HG02571 (cell line): ENCODE measurements around the gene CDK19.
"Not testable (repeated sequence)": the region's sequence is repeated elsewhere in the genome, so short reads cannot be mapped to it uniquely, and the experiment has no call there.

Experiments
- ATAC-seq: cut with Tn5 transposase; IDR thresholded peaks from one replicate; pipeline ENCODE4 v1.9.1; 2021; ENCODE audit warnings: mild to moderate bottlenecking, moderate library complexity; ENCODE audit not compliant: unreplicated experiment

CDK19 gene

DNA sequence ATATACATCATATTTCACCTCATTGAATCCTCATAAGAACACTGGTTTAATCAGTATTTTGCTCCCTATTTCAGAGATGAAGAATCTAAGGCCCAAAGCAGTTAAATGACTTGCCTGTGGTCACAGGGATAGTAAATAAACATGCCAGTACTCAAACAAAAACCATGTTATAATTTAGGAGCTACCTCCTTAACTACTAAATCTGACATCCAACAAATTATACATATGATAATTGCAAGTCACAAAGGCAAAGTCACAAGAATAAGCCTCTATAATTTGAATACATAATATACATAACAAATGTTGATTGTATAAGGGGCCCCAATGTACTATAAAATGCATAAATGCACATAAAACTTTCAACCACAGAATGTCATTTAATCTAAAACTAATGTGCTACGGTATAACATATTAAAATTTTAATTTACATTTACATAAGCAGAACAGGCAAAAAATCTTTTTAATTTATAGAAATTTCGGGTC is 181.5 kb downstream of the CDK19 start:
- ATAC-seq = no peak

- ATAC-seq = no peak
Measured at GRCh38 chr6:110629153-110629552, 186.1 kb downstream of the CDK19 start.

GRCh38 chr6:110628330-110628729 is 186.9 kb downstream of the CDK19 start:
- ATAC-seq = no peak

GRCh38 chr6:110626442-110626841 is 188.8 kb downstream of the CDK19 start:
- ATAC-seq = no peak

DNA sequence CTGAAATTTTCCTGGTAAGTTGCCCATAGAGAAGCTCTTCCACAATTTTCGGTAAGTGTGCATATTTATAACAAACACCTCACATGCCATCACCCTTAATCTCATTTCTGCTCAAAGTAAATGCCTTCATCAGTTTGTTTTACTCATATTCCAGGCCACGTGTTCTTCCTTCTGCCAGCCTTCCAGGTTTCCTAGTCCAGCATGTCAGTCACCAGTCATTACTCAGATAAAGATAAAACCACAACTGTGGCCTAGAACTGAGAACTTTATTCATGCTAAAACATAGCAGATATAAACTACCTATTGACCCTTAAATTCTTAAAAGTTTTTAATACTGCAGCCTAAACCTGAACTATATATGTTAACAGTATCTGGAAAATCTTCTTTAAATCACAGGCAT is 189.4 kb downstream of the CDK19 start:
- no peak for ATAC-seq

DNA sequence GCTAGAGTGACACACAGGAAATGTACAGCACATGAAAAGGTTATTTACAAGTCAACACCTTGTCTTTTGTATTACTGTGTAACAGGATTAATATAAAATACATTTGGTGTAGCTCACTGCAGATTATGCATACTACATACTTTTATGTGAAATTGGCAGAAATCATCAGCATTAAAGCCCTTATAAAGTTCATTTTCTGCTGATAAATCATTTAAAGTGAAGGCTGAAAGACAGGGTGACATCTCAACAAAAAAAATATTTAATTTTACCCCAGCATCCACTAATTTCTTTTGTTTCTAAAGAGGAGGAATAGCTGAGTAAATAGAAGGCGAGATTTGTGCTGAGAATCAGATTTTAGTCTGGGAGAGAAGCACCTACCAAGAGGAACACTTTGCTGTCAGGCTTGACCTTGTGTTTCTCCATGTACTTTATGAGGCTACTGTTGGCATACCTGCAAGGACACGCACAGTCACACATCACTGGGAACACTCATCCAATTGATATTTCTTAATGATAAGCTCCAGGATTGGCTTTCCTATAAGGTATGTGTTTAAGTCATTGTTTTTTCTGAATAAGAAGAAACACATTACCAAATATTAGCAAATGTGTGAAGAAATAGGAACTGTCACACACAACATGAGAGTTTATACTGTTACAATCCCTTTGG is 192.2 kb downstream of the CDK19 start:
- ATAC-seq = no peak

DNA sequence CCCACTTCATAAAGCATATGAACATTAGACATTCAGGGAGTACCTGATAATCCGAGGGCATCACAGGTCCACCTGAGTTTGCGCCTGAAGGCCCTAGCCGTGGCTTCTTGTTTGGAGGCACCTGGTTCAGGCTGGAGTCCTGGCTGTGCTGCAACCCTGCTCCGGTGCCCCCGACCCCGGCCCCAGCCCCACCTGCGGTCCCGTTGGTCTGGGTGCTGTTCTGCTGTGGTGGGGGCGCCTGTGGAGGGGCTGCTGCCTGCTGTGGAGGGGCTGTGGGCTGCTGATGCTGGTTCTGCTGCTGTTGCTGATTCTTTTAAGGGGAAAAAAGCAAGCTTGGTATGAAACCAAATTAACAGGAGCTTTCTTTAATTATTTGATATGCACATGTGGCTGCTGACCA is 194.2 kb downstream of the CDK19 start:
- ATAC-seq = no peak

GRCh38 chr6:110620065-110620464 is 195.2 kb downstream of the CDK19 start:
- ATAC-seq = no peak

GRCh38 chr6:110619275-110619908 is 195.9 kb downstream of the CDK19 start:
- ATAC-seq = no peak

- ATAC-seq = no peak
Measured at GRCh38 chr6:110618591-110619267, 196.5 kb downstream of the CDK19 start.

DNA sequence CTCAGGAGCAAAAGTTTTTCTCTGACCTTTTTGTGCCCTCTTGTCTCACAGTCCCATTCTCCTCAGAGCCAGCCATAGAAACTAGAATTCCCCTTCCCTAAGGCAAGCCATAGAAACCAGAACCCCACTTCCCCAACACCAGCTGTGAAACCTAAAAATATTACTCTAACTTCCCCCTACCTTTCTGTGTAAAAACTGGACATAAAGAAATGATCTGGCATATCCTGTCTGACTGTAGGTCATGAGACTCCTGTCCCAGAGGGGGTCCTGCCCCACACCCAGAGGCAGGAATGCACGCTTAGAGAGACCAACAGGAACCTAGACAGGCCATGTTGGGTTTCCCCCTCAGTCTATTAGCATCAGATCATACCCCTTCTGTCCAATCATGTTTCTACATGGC is 198.2 kb downstream of the CDK19 start:
- peak; percentile 77 for ATAC-seq

DNA sequence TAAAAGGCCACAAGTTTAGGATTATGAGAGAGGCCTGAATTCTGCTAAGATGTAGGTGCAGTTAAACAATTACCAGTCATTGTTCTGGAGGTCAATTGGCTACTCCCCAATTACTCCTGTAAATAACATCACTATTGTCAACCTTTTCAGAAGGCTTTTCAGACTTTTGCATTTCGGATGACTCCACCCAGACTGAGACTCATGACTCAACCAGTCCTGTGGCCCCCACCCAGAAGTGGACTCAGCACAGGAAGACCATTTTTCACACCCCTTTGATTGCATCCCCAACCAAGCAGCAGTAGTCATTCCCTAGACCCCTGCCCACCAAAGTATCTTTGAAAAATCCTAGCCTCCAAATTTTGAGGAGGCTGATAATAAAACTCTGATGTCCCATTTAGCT is 199.5 kb downstream of the CDK19 start:
- ATAC-seq = no peak

- no peak for ATAC-seq
Measured at GRCh38 chr6:110614586-110614985, 200.7 kb downstream of the CDK19 start.

DNA sequence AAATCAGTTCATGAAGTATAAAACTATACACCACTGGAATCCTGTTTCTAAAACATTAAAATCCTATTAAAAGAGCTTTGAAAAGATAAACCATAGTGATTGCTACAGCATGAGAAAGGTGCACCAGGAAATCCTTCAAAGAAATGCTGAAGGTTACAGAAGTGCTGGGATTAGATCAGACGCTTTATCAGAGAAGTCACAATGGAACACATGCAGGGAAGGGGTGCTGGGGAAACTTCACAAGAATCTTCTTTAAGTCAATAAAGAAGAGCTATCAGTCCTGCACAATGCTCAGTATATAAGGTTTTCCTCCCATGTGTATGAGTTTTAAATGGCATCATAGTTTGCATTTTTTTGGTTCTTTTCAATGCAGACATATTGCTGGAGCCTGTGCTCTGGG is 201.2 kb downstream of the CDK19 start:
- ATAC-seq = no peak

- ATAC-seq = no peak
Measured at GRCh38 chr6:110613356-110613755, 201.9 kb downstream of the CDK19 start.

GRCh38 chr6:110612298-110612697 is 203.0 kb downstream of the CDK19 start:
- no peak for ATAC-seq

GRCh38 chr6:110609101-110609500 is 206.2 kb downstream of the CDK19 start:
- no peak for ATAC-seq

GRCh38 chr6:110608151-110608550 is 207.1 kb downstream of the CDK19 start:
- ATAC-seq = no peak

DNA sequence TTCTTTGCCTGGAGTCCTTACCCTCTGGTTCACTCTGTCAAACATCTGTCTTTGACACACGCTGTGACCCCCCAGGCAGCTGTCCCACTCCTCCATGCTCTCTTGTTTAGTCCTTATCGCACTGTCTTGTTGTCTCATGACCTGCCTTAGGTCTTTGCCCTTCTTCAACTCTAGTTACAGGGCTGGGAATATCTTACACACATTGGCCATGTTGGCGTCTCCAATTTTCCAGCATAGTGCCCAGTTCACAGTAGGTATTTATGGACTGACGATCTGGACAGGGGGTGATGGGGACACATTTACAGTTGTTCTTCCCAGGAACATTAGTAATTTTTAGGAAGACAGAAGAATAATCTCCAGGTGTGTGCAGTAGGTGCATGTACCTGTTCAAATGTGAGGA is 209.1 kb downstream of the CDK19 start:
- ATAC-seq = no peak

DNA sequence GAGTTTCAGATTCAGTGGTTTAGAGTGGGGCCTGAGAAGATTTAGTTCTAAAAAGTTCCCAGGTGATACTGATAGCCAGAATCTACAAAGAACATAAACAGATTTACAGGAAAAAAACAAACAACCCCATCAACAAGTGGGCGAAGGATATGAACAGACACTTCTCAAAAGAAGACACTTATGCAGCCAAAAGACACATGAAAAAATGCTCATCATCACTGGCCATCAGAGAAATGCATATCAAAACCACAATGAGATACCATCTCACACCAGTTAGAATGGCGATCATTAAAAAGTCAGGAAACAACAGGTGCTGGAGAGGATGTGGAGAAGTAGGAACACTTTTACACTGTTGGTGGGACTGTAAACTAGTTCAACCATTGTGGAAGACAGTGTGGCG is 214.6 kb downstream of the CDK19 start:
- ATAC-seq = not testable (repeated sequence)

DNA sequence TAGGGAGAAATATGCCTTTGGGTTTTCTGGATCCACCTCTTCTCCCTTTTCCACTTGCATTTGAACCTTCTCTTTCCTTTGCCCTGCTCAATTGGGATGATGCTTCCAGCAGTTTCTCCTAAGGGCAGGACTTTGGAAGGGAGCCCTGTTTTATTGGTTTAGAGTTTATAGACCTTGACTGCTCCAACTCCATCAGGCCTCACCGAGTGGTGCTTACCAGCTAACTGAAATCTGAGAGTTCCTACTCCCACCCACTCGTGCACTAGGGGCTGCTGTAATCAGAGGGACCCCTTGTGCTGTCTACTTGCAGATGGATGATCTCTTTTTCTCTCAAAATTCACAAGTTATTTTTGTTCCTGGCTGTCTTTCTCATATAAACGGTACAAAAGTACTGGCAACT is 217.5 kb downstream of the CDK19 start:
- ATAC-seq = no peak

- ATAC-seq = no peak
Measured at GRCh38 chr6:110596354-110596753, 218.9 kb downstream of the CDK19 start.
